Measurements from ENCODE around the gene KCNQ4. TPM values are rescaled to one million over a fixed set of nuclear protein-coding genes. Genes with fewer than 3 reads are reported as not detected.

KCNQ4 gene
- total and polyA plus RNA-seq, 2 of the 8 experiments (the other 6 are each of a cell fraction or from before 2014, with no cell fraction given): 2.2 to 3.9 TPM

GRCh38 chr1:40743452-40743851 lies 40.1 kb upstream of the KCNQ4 start (continued):
- TF ChIP-seq CHD7 (IDR thresholded peaks at IDR 0.05; ENCODE audit: insufficient replicate concordance, low read length) (no peak), ASH2L (IDR thresholded peaks at IDR 0.05; ENCODE audit: low read length) (no peak), SIN3A (conservative IDR thresholded peaks at IDR 0.05 in 1 of 2, IDR thresholded peaks at IDR 0.05 in 1 of 2; ENCODE audit: low read depth in 1 of 2, low read length in 2 of 2) (no peak), BACH1 (IDR thresholded peaks at IDR 0.05; ENCODE audit: low read length) (no peak), NANOG (IDR thresholded peaks at IDR 0.05; ENCODE audit: insufficient read depth, low read depth, low read length, poor library complexity, severe bottlenecking) (no peak), SUZ12 (IDR thresholded peaks at IDR 0.05; ENCODE audit: low read length) (no peak), CHD1 (IDR thresholded peaks at IDR 0.05; ENCODE audit: low read depth, low read length) (no peak)
